Adrenal gland (tissue), 5 donors: Measurements from ENCODE around the gene PRSS1.

ENCODE experiments used
- POLR2A ChIP-seq, 2 donors: fragments of 450-650 bp; IDR thresholded peaks; one replicate each; pipeline ENCODE4 v1.6.1; 2017; ENCODE audit warnings: antibody characterized with exemption in 2 of 2, mild to moderate bottlenecking in 2 of 2, moderate library complexity in 1 of 2
- TF ChIP-seq, protein P1 (sequence below), 6 experiments: fragments of 450-650 bp in 4 of 6; fragments of 200-600 bp in 2 of 6; sonication (generic) in 1 of 6; IDR thresholded peaks; 1 replicate in 5 of 6; 2 replicates in 1 of 6; pipeline versions ENCODE4 v1.5.1 to v1.8.0; 2016 to 2021; ENCODE audit warnings: antibody characterized with exemption in 6 of 6, mild to moderate bottlenecking in 2 of 6, moderate library complexity in 1 of 6
- donor health status: DM: no; HTN: no; CAD: no.

DNA sequence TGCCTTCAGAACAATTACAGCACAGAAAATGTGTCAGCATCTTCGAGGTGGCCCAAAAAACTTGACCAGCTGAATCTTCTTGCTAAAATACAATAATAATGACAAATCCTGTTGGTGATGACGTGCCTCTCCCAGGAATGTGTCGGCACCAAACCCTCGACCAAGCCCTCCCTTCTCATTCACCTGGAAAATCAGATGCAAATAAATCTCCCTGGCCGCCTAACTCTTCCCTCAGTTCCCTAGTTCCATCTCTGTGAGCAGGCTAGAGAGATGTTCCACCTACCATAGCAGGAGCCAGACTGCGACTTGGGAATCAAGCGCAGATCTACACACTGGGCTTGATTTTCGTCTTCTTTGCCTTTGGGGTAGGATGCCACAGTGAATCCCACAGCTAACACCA lies 4.1 kb downstream of the PRSS1 start:
- TF ChIP-seq, protein P1, sequence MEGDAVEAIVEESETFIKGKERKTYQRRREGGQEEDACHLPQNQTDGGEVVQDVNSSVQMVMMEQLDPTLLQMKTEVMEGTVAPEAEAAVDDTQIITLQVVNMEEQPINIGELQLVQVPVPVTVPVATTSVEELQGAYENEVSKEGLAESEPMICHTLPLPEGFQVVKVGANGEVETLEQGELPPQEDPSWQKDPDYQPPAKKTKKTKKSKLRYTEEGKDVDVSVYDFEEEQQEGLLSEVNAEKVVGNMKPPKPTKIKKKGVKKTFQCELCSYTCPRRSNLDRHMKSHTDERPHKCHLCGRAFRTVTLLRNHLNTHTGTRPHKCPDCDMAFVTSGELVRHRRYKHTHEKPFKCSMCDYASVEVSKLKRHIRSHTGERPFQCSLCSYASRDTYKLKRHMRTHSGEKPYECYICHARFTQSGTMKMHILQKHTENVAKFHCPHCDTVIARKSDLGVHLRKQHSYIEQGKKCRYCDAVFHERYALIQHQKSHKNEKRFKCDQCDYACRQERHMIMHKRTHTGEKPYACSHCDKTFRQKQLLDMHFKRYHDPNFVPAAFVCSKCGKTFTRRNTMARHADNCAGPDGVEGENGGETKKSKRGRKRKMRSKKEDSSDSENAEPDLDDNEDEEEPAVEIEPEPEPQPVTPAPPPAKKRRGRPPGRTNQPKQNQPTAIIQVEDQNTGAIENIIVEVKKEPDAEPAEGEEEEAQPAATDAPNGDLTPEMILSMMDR (IDR thresholded peaks at IDR 0.05) = no peak
- TF ChIP-seq POLR2A (IDR thresholded peaks at IDR 0.05) = no peak
